Endothelial cell of umbilical vein (primary cell): ENCODE data around the gene SLIT1. TPM values are rescaled to one million over a fixed set of nuclear protein-coding genes. Genes with fewer than 3 reads are reported as not detected.

Source experiments
- BruUV-seq: library from RNA; stranded (reverse); fragments of 400-500 nt; replicated peaks from 2 replicates; lab custom pipeline; 2021; lab: Mats Ljungman, UMichigan
- CTCF ChIA-PET: fragments of 300-600, 350-600 bp; sonication (Branson Sonifier 250); formaldehyde crosslinking; loops from one replicate; lab custom pipeline; 2021; ENCODE audit warnings: antibody characterized with exemption, inconsistent platforms; lab: Charles Lee
- POLR2A ChIA-PET: fragments of 300-600, 350-600 bp; sonication (Branson Sonifier 250); formaldehyde crosslinking; loops from one replicate; lab custom pipeline; 2021; ENCODE audit warnings: antibody characterized with exemption, inconsistent platforms; lab: Charles Lee
- DNase-seq: peaks from one replicate; pipeline ENCODE4 v3.0.0-alpha.2; 2011; ENCODE audit warnings: low read depth, low spot score
- FAIRE-seq: peaks from 2 replicates; lab custom pipeline; 2011; peaks lifted over from hg19 to GRCh38; lab: Jason Lieb, UNC
- H2AFZ ChIP-seq: 2 replicates; pipeline ENCODE4 v1.6.0; 2012; ENCODE audit warnings: low read depth, low read length, control low read depth, inconsistent platforms
- H3K27ac ChIP-seq: 2 replicates; pipeline ENCODE4 v1.5.1; 2011; ENCODE audit warnings: low read depth, mild to moderate bottlenecking, control low read depth, low read length, moderate library complexity; ENCODE audit not compliant: insufficient read depth
- H3K27me3 ChIP-seq, 2 experiments: 2 replicates each; pipeline versions ENCODE4 v1.6.0 to v1.6.1; 2011; ENCODE audit warnings: low read length in 2 of 2, mixed read lengths in 1 of 2; ENCODE audit not compliant: control insufficient read depth in 2 of 2, insufficient read depth in 2 of 2
- H3K36me3 ChIP-seq, 2 experiments: 2 replicates in 1 of 2; 3 replicates in 1 of 2; pipeline ENCODE4 v1.5.1; 2011; ENCODE audit warnings: low read length in 2 of 2, mild to moderate bottlenecking in 1 of 2, moderate library complexity in 1 of 2; ENCODE audit not compliant: control insufficient read depth in 2 of 2, insufficient read depth in 2 of 2; ENCODE audit errors: extremely low read depth in 1 of 2
- H3K4me1 ChIP-seq: 3 replicates; pipeline ENCODE4 v1.5.1; 2011; ENCODE audit warnings: mild to moderate bottlenecking, low read length; ENCODE audit not compliant: control insufficient read depth, insufficient read depth; ENCODE audit errors: extremely low read depth
- H3K4me2 ChIP-seq: 2 replicates; pipeline ENCODE4 v1.6.1; 2011; ENCODE audit warnings: low read length, control low read depth, mixed read lengths; ENCODE audit not compliant: insufficient read depth
- H3K4me3 ChIP-seq, 3 experiments: fragments of 200-600 bp in 1 of 3; sonication (generic), shearing (Covaris generic) in 1 of 3; replicated peaks in 1 of 3; 2 replicates each; pipeline ENCODE4 v1.5.1; 2011 to 2016; ENCODE audit warnings: control low read depth in 3 of 3, low read length in 3 of 3, mild to moderate bottlenecking in 2 of 3, inconsistent platforms in 1 of 3, low read depth in 1 of 3, moderate library complexity in 1 of 3; ENCODE audit not compliant: insufficient read depth in 1 of 3
- H3K79me2 ChIP-seq: 2 replicates; pipeline ENCODE4 v1.6.0; 2012; ENCODE audit warnings: low read length, inconsistent platforms; ENCODE audit not compliant: control insufficient read depth, insufficient read depth
- H3K9ac ChIP-seq: replicated peaks from 2 replicates; pipeline ENCODE3; 2011; ENCODE audit warnings: low read length, control low read depth; ENCODE audit not compliant: insufficient read depth; ENCODE audit errors: extremely low read depth
- H3K9me1 ChIP-seq: replicated peaks from 3 replicates; pipeline ENCODE4 v1.6.0; 2011; ENCODE audit warnings: mild to moderate bottlenecking, low read length; ENCODE audit not compliant: control insufficient read depth, insufficient read depth; ENCODE audit errors: extremely low read depth
- H3K9me3 ChIP-seq: replicated peaks from 2 replicates; pipeline ENCODE4 v1.5.1; 2012; ENCODE audit warnings: low read length, inconsistent platforms; ENCODE audit not compliant: control insufficient read depth, insufficient read depth
- H4K20me1 ChIP-seq: replicated peaks from 2 replicates; pipeline ENCODE3; 2011; ENCODE audit warnings: mild to moderate bottlenecking, low read length; ENCODE audit not compliant: control insufficient read depth, insufficient read depth; ENCODE audit errors: extremely low read depth
- CTCF ChIP-seq, 2 donors: IDR thresholded peaks; 1 replicate in 1 of 2; 2 replicates in 1 of 2; pipeline ENCODE4 v1.5.1; 2011; ENCODE audit warnings: low read length in 2 of 2, mild to moderate bottlenecking in 2 of 2, moderate library complexity in 2 of 2, control low read depth in 1 of 2, inconsistent platforms in 1 of 2, low read depth in 1 of 2; ENCODE audit not compliant: insufficient read depth in 1 of 2; ENCODE audit errors: extremely low read depth in 1 of 2
- EZH2 ChIP-seq: IDR thresholded peaks from 2 replicates; pipeline ENCODE4 v1.6.1; 2012; ENCODE audit warnings: borderline replicate concordance, low read depth, mild to moderate bottlenecking, moderate library complexity, low read length, inconsistent platforms; ENCODE audit not compliant: severe bottlenecking
- FOS ChIP-seq: IDR thresholded peaks from 2 replicates; pipeline ENCODE4 v1.6.1; 2011; ENCODE audit warnings: mild to moderate bottlenecking, low read length, moderate library complexity, borderline replicate concordance; ENCODE audit not compliant: insufficient read depth
- GATA2 ChIP-seq: IDR thresholded peaks from 2 replicates; pipeline ENCODE4 v1.7.0; 2011; ENCODE audit warnings: low read depth, mild to moderate bottlenecking, moderate library complexity, mixed read lengths, low read length; ENCODE audit not compliant: insufficient read length, insufficient read depth
- JUN ChIP-seq: IDR thresholded peaks from 2 replicates; pipeline ENCODE4 v1.6.1; 2011; ENCODE audit warnings: borderline replicate concordance, low read depth; ENCODE audit not compliant: insufficient read length, insufficient read depth
- MAX ChIP-seq: IDR thresholded peaks from 2 replicates; pipeline ENCODE4 v1.6.1; 2011; ENCODE audit not compliant: insufficient read depth, insufficient read length
- MYC ChIP-seq: IDR thresholded peaks from one replicate; pipeline ENCODE4 v1.6.1; 2011; ENCODE audit warnings: mild to moderate bottlenecking, low read depth, low read length
- POLR2A ChIP-seq: IDR thresholded peaks from 2 replicates; pipeline ENCODE4 v1.6.1; 2012; ENCODE audit warnings: low read depth, mild to moderate bottlenecking, control low read depth, low read length
- POLR2AphosphoS5 ChIP-seq: IDR thresholded peaks from 2 replicates; pipeline ENCODE4 v1.6.1; 2012; ENCODE audit warnings: low read depth, mild to moderate bottlenecking, control low read depth, low read length, moderate library complexity; ENCODE audit not compliant: insufficient read depth
- dilution Hi-C: fragments of 300-500 bp; cut with MboI; formaldehyde crosslinking; loops from one replicate; pipeline ENCODE4 v1.15.0; 2019; ENCODE audit warnings: low sequenced_read_pairs; ENCODE audit not compliant: extremely low pct_ligation_motif_present
- intact Hi-C: fragments of 100-400 bp; cut with micrococcal nuclease; formaldehyde crosslinking; loops from one replicate; pipeline ENCODE4 v1.10.0; 2022
- polyA plus RNA-seq, 4 experiments: library from polyadenylated mRNA; depleted of rRNA in 3 of 4; stranded (reverse) in 3 of 4; unstranded in 1 of 4; fragments of >200 nt; gene quantifications; 2 replicates each; pipeline versions ENCODE4 v1.2.1 to v1.2.3, GENCODE V29; 2011 to 2012; ENCODE audit warnings: missing spikeins in 1 of 4
- total RNA-seq: library from RNA; stranded (reverse); gene quantifications from 2 replicates; pipeline ENCODE4 v1.2.3, GENCODE V29; 2021

Gene SLIT1
- total and polyA plus RNA-seq, 2 donors (not counting 3 experiments of a cell fraction or from before 2014, with no cell fraction given) = 0.04 to 0.20 TPM

GRCh38 chr10:97192952-97193435 lies 7.2 kb upstream of the SLIT1 start:
- dilution Hi-C loops = no loop called here
- peaks cover 22 to 32% of the 10 kb centered on the region in 2 experiments for H3K27me3 ChIP-seq
- no peak overlapping the region for H2AFZ ChIP-seq
- CTCF ChIA-PET = interaction anchor here (1.0 to 6.5 kb wide), 4 partner anchors 10 to 120 kb away, joined by 3 to 59 read pairs (median 4); no protein-coding TSS in a partner anchor
- FAIRE-seq (no peak), DNase-seq (no peak)
- H3K4me1 ChIP-seq = no peaks in the 10 kb centered on the region
- H3K27ac ChIP-seq = no peak overlapping the region
- H3K9me3 ChIP-seq = no peaks in the 10 kb centered on the region
- H3K4me2 ChIP-seq = no peak overlapping the region
- H3K9me1 ChIP-seq = no peaks in the 10 kb centered on the region
- BruUV-seq = no TSS peak
- H4K20me1 ChIP-seq = no peaks in the 10 kb centered on the region
- TF ChIP-seq FOS (no peak), POLR2A (no peak), MYC (no peak), GATA2 (no peak), JUN (no peak), EZH2 (no peak), POLR2AphosphoS5 (no peak), MAX (no peak), CTCF (IDR thresholded peaks at IDR 0.05; ENCODE audit: extremely low read depth in 1 of 2, insufficient read depth in 1 of 2, low read depth in 1 of 2, low read length in 2 of 2) (no peak)
- no peak overlapping the region for H3K9ac ChIP-seq
- no peaks in the 10 kb centered on the region for H3K36me3 ChIP-seq
- H3K4me3 ChIP-seq = no peak overlapping the region
- H3K79me2 ChIP-seq = no peaks in the 10 kb centered on the region
- POLR2A ChIA-PET = no interaction called here
- intact Hi-C loops = loop anchor here (5.0 kb wide), 1 partner anchor 671 kb away; no protein-coding TSS in a partner anchor
